GM19463 (cell line): ENCODE measurements around the gene GLOD4.
"Not testable (repeated sequence)": the region's sequence is repeated elsewhere in the genome, so short reads cannot be mapped to it uniquely, and the experiment has no call there.

Experiments used
- ATAC-seq: cut with Tn5 transposase; IDR thresholded peaks from one replicate; pipeline ENCODE4 v1.9.1; 2021; ENCODE audit warnings: mild to moderate bottlenecking, moderate library complexity; ENCODE audit not compliant: unreplicated experiment

GLOD4 gene

GRCh38 chr17:802901-803881 is 21.1 kb upstream of the GLOD4 start:
- ATAC-seq: no peak

GRCh38 chr17:802481-802880 is 20.4 kb upstream of the GLOD4 start:
- no peak for ATAC-seq

- ATAC-seq: no peak
Measured at GRCh38 chr17:801660-802059, 19.6 kb upstream of the GLOD4 start.

- ATAC-seq: no peak
Measured at GRCh38 chr17:800446-801242, 18.6 kb upstream of the GLOD4 start.

- ATAC-seq: no peak
Measured at GRCh38 chr17:799261-799660, 17.2 kb upstream of the GLOD4 start.

- ATAC-seq: no peak
Measured at GRCh38 chr17:798246-798645, 16.2 kb upstream of the GLOD4 start.

- no peak for ATAC-seq
Measured at GRCh38 chr17:797236-797840, 15.3 kb upstream of the GLOD4 start.

- no peak for ATAC-seq
Measured at GRCh38 chr17:796609-797008, 14.5 kb upstream of the GLOD4 start.

GRCh38 chr17:795721-796120 is 13.6 kb upstream of the GLOD4 start:
- ATAC-seq: no peak

GRCh38 chr17:795276-795675 is 13.2 kb upstream of the GLOD4 start:
- no peak for ATAC-seq

- no peak for ATAC-seq
Measured at GRCh38 chr17:794876-795275, 12.8 kb upstream of the GLOD4 start.

GRCh38 chr17:792277-792676 is 10.2 kb upstream of the GLOD4 start:
- ATAC-seq: no peak

- no peak for ATAC-seq
Measured at GRCh38 chr17:791829-792228, 9.7 kb upstream of the GLOD4 start.

GRCh38 chr17:790874-791247 is 8.8 kb upstream of the GLOD4 start:
- ATAC-seq: not testable (repeated sequence)

GRCh38 chr17:789931-790873 is 8.1 kb upstream of the GLOD4 start:
- not testable (repeated sequence) for ATAC-seq

- ATAC-seq: no peak
Measured at GRCh38 chr17:789160-789840, 7.2 kb upstream of the GLOD4 start.

GRCh38 chr17:788551-788950 is 6.5 kb upstream of the GLOD4 start:
- no peak for ATAC-seq

GRCh38 chr17:787641-788221 is 5.7 kb upstream of the GLOD4 start:
- no peak for ATAC-seq

- ATAC-seq: not testable (repeated sequence)
Measured at GRCh38 chr17:785901-786300, 3.8 kb upstream of the GLOD4 start.
